CD8-positive, alpha-beta memory T cell (primary cell): Measurements from ENCODE around the gene LCTL. TPM values are rescaled to one million over a fixed set of nuclear protein-coding genes. Genes with fewer than 3 reads are reported as not detected.

Source experiments
- CTCF ChIA-PET: fragments of 350-600 bp; sonication (Branson Sonifier 250); formaldehyde crosslinking; loops from one replicate; lab custom pipeline; 2021; ENCODE audit warnings: antibody characterized with exemption; lab: Charles Lee
- POLR2A ChIA-PET: fragments of 350-600 bp; sonication (Branson Sonifier 250); formaldehyde crosslinking; loops from one replicate; lab custom pipeline; 2021; ENCODE audit warnings: antibody characterized with exemption; lab: Charles Lee
- DNase-seq, 5 donors: peaks; one replicate each; pipeline versions ENCODE4 v3.0.0 to v3.0.0-alpha.2; 2020 to 2022; ENCODE audit warnings: mixed read lengths in 1 of 5
- H3K27ac ChIP-seq: one replicate; pipeline ENCODE4 v1.7.0; 2013; ENCODE audit warnings: low read depth, mild to moderate bottlenecking, low read length, moderate library complexity
- H3K27me3 ChIP-seq: 2 replicates; pipeline ENCODE4 v1.7.0; 2013; ENCODE audit warnings: low read length, mild to moderate bottlenecking; ENCODE audit not compliant: insufficient read depth, poor library complexity, severe bottlenecking
- H3K36me3 ChIP-seq: 2 replicates; pipeline ENCODE4 v1.7.0; 2013; ENCODE audit warnings: mild to moderate bottlenecking, low read length, moderate library complexity; ENCODE audit not compliant: insufficient read depth
- H3K4me1 ChIP-seq: 2 replicates; pipeline ENCODE4 v1.7.0; 2013; ENCODE audit warnings: mild to moderate bottlenecking, low read length, moderate library complexity; ENCODE audit not compliant: insufficient read depth
- H3K4me3 ChIP-seq: 2 replicates; pipeline ENCODE4 v1.7.0; 2013; ENCODE audit warnings: mild to moderate bottlenecking, low read length
- H3K9me3 ChIP-seq: 2 replicates; pipeline ENCODE4 v1.7.0; 2013; ENCODE audit warnings: mild to moderate bottlenecking, low read length
- H3K27ac Mint-ChIP-seq, 8 donors: one replicate each; pipeline ENCODE4 v1.8.0; 2020 to 2021; ENCODE audit warnings: mixed read lengths in 8 of 8, mild to moderate bottlenecking in 6 of 8, inconsistent platforms in 3 of 8, moderate library complexity in 3 of 8
- H3K27me3 Mint-ChIP-seq, 2 donors: one replicate each; pipeline ENCODE4 v1.8.0; 2020 to 2021; ENCODE audit warnings: mixed read lengths in 2 of 2, mild to moderate bottlenecking in 1 of 2, moderate library complexity in 1 of 2
- H3K36me3 Mint-ChIP-seq, 3 donors: one replicate each; pipeline ENCODE4 v1.8.0; 2020 to 2021; ENCODE audit warnings: mixed read lengths in 3 of 3, inconsistent platforms in 1 of 3, mild to moderate bottlenecking in 1 of 3
- H3K4me1 Mint-ChIP-seq, 3 donors: one replicate each; pipeline ENCODE4 v1.8.0; 2020 to 2021; ENCODE audit warnings: mixed read lengths in 3 of 3, inconsistent platforms in 1 of 3, mild to moderate bottlenecking in 1 of 3
- H3K4me3 Mint-ChIP-seq, 7 donors: one replicate each; pipeline ENCODE4 v1.8.0; 2020 to 2021; ENCODE audit warnings: mixed read lengths in 7 of 7, mild to moderate bottlenecking in 6 of 7, moderate library complexity in 4 of 7, inconsistent platforms in 2 of 7
- H3K9me3 Mint-ChIP-seq, 5 donors: one replicate each; pipeline ENCODE4 v1.8.0; 2020 to 2022; ENCODE audit warnings: mixed read lengths in 5 of 5, mild to moderate bottlenecking in 3 of 5, moderate library complexity in 2 of 5, inconsistent platforms in 1 of 5
- polyA plus RNA-seq: library from polyadenylated mRNA; unstranded; fragments of 300-500 nt; fragmentation: Illumina TruSeq; gene quantifications from one replicate; pipeline ENCODE4 v1.2.3, GENCODE V29; 2021
- total RNA-seq, 2 experiments: library from RNA; stranded (reverse); gene quantifications; one replicate each; pipeline ENCODE4 v1.2.3, GENCODE V29; 2021

LCTL gene
- total and polyA plus RNA-seq, 3 experiments from 2014 or later, result not detected

DNA sequence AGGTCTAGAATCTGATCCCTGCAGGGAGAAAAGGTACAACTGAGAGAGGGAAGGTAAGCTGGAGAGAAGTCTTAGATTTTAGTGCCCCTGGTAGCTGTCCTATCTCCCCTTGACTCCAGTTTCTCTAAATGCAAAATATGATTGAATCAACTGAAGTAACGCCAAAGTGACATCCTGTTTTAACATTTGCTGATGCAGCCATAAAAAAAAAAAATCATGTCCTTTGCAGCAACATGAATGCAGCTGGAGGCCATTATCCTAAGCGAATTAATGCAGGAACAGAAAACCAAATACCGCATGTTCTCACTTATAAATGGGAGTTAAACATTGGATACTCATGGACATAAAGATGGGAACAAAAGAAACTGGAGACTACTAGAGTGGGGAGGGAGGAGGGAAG, 42.4 kb upstream of the LCTL start:
- peaks cover 3% of the 10 kb centered on the region for H3K27me3 ChIP-seq
- Mint-ChIP-seq H3K4me3 (no peak overlapping the region), H3K27me3 (peaks cover 0 to 4% of the 10 kb centered on the region in 2 donors), H3K9me3 (no peaks in the 10 kb centered on the region), H3K36me3 (no peaks in the 10 kb centered on the region), H3K27ac (no peak overlapping the region), H3K4me1 (no peaks in the 10 kb centered on the region)
- no peak overlapping the region for H3K27ac ChIP-seq
- POLR2A ChIA-PET, result no interaction called here
- H3K4me3 ChIP-seq, result no peak overlapping the region
- no peak for DNase-seq
- no peaks in the 10 kb centered on the region for H3K9me3 ChIP-seq
- H3K36me3 ChIP-seq, result no peaks in the 10 kb centered on the region
- CTCF ChIA-PET, result interaction anchor here (1.6 kb wide), 1 partner anchor 10 kb away, joined by 3 read pairs; no protein-coding TSS in a partner anchor
- no peaks in the 10 kb centered on the region for H3K4me1 ChIP-seq

DNA sequence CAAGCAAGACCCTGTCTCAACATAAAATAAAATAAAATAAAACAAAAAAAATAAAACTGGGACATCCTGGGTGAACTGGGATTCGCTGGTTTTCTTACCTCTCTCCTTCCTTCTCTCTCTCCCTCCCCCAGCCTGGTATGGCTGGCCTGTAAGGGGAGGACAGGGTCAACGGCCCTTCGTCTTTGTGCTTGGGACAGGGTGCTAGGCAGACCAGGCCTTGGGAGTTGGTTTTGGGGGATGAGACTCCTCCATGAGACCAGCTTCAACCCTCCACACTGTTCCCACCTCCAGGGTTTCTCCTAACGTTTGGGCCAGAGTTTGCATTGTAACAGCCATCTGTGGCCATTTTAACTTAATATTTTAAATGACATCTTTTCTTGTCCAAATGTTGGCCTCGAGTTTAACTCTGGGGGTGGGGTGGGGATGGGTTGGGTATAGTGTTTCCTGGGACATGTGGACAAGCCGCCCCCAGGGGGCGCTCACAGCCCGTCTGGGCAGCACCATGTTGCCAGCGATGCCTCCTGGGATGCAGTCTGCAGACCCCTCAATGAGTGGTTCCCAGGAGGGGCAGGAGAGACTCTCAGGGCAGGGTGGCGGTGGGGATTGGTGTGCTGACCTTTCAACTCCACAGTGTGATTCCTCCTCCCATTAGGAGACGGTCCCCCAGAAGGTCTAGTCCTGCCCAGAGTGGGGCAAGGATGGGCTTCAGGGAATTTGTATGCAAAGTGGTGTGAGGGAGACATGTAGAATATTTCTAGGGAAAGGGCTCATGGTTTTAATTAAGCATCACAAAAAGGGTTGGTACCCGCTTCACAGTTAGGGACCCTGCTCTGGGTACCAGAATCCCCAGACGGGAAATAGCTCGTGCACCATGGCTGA, 37.7 kb upstream of the LCTL start:
- no peak overlapping the region for H3K27ac Mint-ChIP-seq
- no peaks in the 10 kb centered on the region for H3K9me3 ChIP-seq
- H3K27me3 Mint-ChIP-seq, result peaks cover 6 to 12% of the 10 kb centered on the region in 2 donors
- H3K27ac ChIP-seq, result no peak overlapping the region
- DNase-seq, result peak; percentile 33 to 61 (median 46)
- peaks cover 3% of the 10 kb centered on the region for H3K27me3 ChIP-seq
- ChIA-PET POLR2A (no interaction called here), CTCF (interaction anchor here (1.4 to 1.5 kb wide), 2 partner anchors 248 kb away, joined by 9 read pairs; no protein-coding TSS in a partner anchor)
- H3K4me3 ChIP-seq, result no peak overlapping the region
- no peak overlapping the region for H3K4me3 Mint-ChIP-seq
- no peaks in the 10 kb centered on the region for H3K36me3 Mint-ChIP-seq
- H3K9me3 Mint-ChIP-seq, result no peaks in the 10 kb centered on the region
- no peaks in the 10 kb centered on the region for H3K4me1 ChIP-seq
- H3K36me3 ChIP-seq, result no peaks in the 10 kb centered on the region
- peaks cover 0 to under 1% (median 0%) of the 10 kb centered on the region in 3 donors for H3K4me1 Mint-ChIP-seq

DNA sequence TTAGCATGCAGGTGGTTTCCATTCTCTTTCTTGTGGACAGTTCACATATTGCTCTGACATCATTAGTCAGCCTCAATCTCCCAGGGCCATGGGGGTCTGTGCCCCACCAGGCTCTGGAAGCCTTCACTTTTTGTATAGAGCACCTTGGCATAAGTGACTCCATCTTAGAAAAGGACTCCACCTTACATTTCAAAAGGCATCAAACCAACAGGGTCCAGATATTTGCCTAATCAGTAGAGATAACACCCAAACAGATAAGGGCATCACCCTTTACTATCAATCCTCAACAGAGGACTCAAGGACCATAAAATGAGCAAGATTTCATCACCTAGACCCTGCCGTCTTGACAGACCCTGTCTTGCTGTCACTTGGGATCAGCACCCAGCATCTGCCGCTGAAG, 35.7 kb upstream of the LCTL start:
- Histone ChIP-seq H3K27ac (no peak overlapping the region), H3K4me1 (no peaks in the 10 kb centered on the region), H3K9me3 (no peaks in the 10 kb centered on the region), H3K27me3 (peaks cover 3% of the 10 kb centered on the region), H3K4me3 (no peak overlapping the region), H3K36me3 (no peaks in the 10 kb centered on the region)
- no peak overlapping the region for H3K4me3 Mint-ChIP-seq
- H3K9me3 Mint-ChIP-seq, result no peaks in the 10 kb centered on the region
- peak overlapping the region in 1 of 8 donors; percentile 4 for H3K27ac Mint-ChIP-seq
- peaks cover 10 to 12% of the 10 kb centered on the region in 2 donors for H3K27me3 Mint-ChIP-seq
- peaks cover 0 to 7% (median 0%) of the 10 kb centered on the region in 3 donors for H3K4me1 Mint-ChIP-seq
- no peaks in the 10 kb centered on the region for H3K36me3 Mint-ChIP-seq
- POLR2A ChIA-PET, result no interaction called here
- no peak for DNase-seq
- CTCF ChIA-PET, result no interaction called here

DNA sequence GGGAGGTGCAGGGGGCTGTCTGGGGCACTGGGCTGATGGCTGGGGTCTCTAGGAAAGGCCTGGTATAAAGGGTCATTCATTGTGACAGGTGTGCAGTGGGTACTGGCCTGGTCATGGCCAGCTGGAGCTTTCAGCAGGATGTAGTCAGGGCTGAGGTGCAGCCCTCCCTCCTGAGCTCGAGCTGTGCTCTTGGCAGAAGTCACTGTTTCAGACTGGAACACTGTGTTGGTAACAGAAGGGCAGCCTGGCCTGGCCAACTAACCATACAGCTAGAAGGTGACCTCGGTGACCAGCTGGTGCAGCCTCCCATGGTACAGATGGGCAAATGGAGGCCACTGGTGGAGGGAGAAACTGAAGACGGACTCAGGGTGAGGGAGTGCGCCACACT, 34.4 kb upstream of the LCTL start:
- H3K27me3 Mint-ChIP-seq, result peaks cover 10 to 12% of the 10 kb centered on the region in 2 donors
- Histone ChIP-seq H3K36me3 (no peaks in the 10 kb centered on the region), H3K27ac (no peak overlapping the region), H3K4me3 (no peak overlapping the region), H3K4me1 (no peaks in the 10 kb centered on the region), H3K9me3 (no peaks in the 10 kb centered on the region), H3K27me3 (peaks cover 3% of the 10 kb centered on the region)
- ChIA-PET CTCF (interaction anchor here (1.2 kb wide), 2 partner anchors 245 to 251 kb away, joined by 3 to 4 read pairs; no protein-coding TSS in a partner anchor), POLR2A (no interaction called here)
- H3K9me3 Mint-ChIP-seq, result no peaks in the 10 kb centered on the region
- no peak for DNase-seq
- no peaks in the 10 kb centered on the region for H3K36me3 Mint-ChIP-seq
- H3K27ac Mint-ChIP-seq, result no peak overlapping the region
- H3K4me1 Mint-ChIP-seq, result peaks cover 0 to 7% (median 0%) of the 10 kb centered on the region in 3 donors
- H3K4me3 Mint-ChIP-seq, result no peak overlapping the region

DNA sequence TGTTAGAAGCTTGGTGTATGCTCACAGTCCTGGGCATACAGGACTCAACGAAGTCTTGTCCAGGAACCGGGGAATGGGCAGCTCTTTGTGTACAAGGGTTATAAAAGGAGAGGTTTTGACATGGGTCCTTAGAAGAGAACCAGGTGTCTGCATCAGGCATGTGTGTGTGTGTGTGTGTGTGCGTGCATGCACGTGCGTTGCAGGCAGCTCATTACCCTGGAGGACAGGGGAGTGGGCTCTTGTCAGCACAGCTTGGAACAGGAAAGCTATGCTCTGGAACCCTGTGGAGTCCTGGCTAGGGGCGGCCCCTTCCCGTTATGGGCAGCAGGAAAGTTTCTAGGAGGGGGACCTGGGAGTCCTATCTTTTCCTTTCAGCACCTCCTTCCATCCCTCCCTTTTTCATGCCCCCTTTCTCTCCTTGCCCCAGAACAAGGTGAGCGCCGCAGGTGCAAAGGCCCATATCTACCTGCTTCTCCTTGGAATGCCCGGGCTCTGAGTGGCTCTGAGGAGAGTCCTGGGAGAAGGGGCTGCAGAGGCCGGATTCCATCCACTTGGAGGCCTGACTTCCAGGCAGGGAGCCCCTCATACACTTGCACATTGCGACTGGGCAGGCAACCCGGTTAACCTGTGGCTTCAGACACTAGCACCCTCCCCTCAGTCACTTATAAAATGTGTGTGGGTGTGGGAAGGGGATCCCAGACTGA, 33.9 kb upstream of the LCTL start:
- Mint-ChIP-seq H3K27me3 (peaks cover 9 to 12% of the 10 kb centered on the region in 2 donors), H3K9me3 (no peaks in the 10 kb centered on the region), H3K4me1 (peaks cover 0 to 7% (median 0%) of the 10 kb centered on the region in 3 donors), H3K4me3 (no peak overlapping the region), H3K27ac (no peak overlapping the region), H3K36me3 (no peaks in the 10 kb centered on the region)
- Histone ChIP-seq H3K27me3 (peaks cover 3% of the 10 kb centered on the region), H3K4me3 (no peak overlapping the region), H3K4me1 (no peaks in the 10 kb centered on the region), H3K9me3 (no peaks in the 10 kb centered on the region), H3K27ac (no peak overlapping the region), H3K36me3 (no peaks in the 10 kb centered on the region)
- ChIA-PET CTCF (interaction anchor here (1.2 kb wide), 2 partner anchors 245 to 251 kb away, joined by 3 to 4 read pairs; no protein-coding TSS in a partner anchor), POLR2A (no interaction called here)
- no peak for DNase-seq

DNA sequence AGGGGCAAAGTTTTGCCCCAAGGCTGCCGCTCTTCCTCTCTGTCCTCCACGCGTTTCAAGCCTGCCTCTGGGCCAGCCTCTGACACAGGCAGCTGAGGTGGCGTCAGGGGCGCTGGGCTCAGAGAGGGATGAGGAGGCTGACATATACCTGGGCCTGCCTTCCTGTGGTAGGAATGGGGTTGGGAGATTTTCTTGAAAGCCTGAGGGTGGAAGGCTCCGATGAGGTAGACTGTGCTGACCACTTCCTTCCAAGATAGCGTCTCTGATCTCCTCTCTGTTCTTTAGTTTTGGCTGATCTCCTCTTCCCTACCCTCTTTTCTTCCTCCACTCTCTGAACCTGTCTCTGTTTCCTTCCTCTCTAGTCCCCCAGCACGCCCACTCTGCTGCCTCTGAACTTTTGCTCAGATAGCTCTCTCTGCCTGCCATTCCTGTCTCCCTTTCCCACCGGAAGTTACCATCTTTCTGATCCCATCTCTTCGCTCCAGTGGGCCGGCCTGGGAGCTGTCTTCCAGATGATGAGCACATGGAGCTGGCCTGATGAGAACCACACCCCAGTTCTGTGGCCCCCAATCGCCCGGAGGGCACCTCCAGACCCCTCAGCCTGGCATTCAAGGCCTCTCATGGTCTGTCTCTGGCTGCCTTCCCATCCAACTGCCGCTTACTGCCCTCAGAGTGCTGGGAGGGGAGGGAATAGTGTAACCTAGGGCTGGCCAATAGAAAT, 32.5 kb upstream of the LCTL start:
- Histone ChIP-seq H3K9me3 (no peaks in the 10 kb centered on the region), H3K27ac (no peak overlapping the region), H3K36me3 (no peaks in the 10 kb centered on the region), H3K4me1 (no peaks in the 10 kb centered on the region), H3K4me3 (no peak overlapping the region), H3K27me3 (no peaks in the 10 kb centered on the region)
- peak in 1 of 5 donors; percentile 12 for DNase-seq
- H3K9me3 Mint-ChIP-seq, result no peaks in the 10 kb centered on the region
- H3K27me3 Mint-ChIP-seq, result peaks cover 6 to 12% of the 10 kb centered on the region in 2 donors
- H3K27ac Mint-ChIP-seq, result peak overlapping the region in 2 of 8 donors; percentile 29 to 51
- no peak overlapping the region for H3K4me3 Mint-ChIP-seq
- POLR2A ChIA-PET, result no interaction called here
- H3K4me1 Mint-ChIP-seq, result peaks cover 0 to 7% (median 0%) of the 10 kb centered on the region in 3 donors
- CTCF ChIA-PET, result interaction anchor here (1.2 kb wide), 1 partner anchor 9 kb away, joined by 3 read pairs; no protein-coding TSS in a partner anchor
- H3K36me3 Mint-ChIP-seq, result no peaks in the 10 kb centered on the region

- Histone ChIP-seq H3K9me3 (no peaks in the 10 kb centered on the region), H3K27me3 (no peaks in the 10 kb centered on the region), H3K27ac (no peak overlapping the region), H3K4me3 (no peak overlapping the region), H3K4me1 (no peaks in the 10 kb centered on the region), H3K36me3 (no peaks in the 10 kb centered on the region)
- Mint-ChIP-seq H3K4me1 (peaks cover 0 to 7% (median 0%) of the 10 kb centered on the region in 3 donors), H3K27ac (no peak overlapping the region), H3K27me3 (peaks cover 5 to 6% of the 10 kb centered on the region in 2 donors), H3K4me3 (no peak overlapping the region), H3K36me3 (no peaks in the 10 kb centered on the region), H3K9me3 (no peaks in the 10 kb centered on the region)
- POLR2A ChIA-PET, result no interaction called here
- no peak for DNase-seq
- CTCF ChIA-PET, result interaction anchor here (0.7 kb wide), 1 partner anchor 201 kb away, joined by 3 read pairs; no protein-coding TSS in a partner anchor
These were observed 30.2 kb upstream of the LCTL start for GRCh38 chr15:66595931-66596545.
